HG03565 (cell line): ENCODE results near the gene SMAD3.
A peak's percentile ranks its signal among the peaks of the same experiment; 100 is the strongest.
"Not testable (repeated sequence)": the region's sequence is repeated elsewhere in the genome, so short reads cannot be mapped to it uniquely, and the experiment has no call there.

Experiments used
- ATAC-seq: cut with Tn5 transposase; IDR thresholded peaks from one replicate; pipeline ENCODE4 v1.9.1; 2021; ENCODE audit warnings: mild to moderate bottlenecking, moderate library complexity; ENCODE audit not compliant: unreplicated experiment

SMAD3 gene

DNA sequence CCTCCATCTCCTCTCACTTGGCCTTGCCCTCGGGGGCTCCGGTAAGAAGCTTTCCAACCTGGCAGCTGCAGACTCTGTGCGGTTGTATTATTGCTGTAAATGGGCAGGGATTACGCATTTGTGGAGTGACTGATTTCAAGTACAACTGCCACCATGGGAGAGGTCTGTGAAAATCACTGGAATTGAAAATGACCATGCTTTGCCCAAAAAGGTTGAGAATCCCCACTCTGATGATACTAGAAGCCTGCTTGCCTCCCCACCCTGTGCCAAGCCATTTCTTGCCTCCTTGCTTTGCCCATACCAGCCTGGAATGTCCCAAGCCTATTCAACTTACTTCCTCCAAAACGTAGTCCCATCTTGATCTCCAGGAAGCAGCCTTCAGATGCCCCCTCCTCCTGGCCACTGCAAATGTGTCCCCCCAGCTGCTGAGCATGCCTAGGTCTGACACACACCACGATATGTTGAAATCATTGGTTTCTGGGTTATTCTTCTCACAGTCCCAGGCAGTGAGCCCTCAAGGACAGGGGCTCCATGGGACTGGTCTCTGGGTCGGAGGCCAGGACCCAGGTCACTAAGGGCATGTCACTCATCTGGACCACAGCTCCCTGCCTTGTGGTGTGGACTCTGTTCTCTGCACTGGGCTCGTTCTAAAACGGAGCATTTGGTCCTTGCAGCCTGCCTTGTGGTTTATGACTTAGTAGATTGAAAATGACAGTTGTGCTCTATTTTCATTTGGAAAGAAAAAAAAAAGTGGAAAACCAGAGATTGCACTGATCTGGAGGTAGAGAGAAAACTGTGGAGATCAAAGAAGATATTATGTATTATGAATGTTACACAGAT lies 42.9 kb downstream of the SMAD3 start:
- ATAC-seq: no peak

DNA sequence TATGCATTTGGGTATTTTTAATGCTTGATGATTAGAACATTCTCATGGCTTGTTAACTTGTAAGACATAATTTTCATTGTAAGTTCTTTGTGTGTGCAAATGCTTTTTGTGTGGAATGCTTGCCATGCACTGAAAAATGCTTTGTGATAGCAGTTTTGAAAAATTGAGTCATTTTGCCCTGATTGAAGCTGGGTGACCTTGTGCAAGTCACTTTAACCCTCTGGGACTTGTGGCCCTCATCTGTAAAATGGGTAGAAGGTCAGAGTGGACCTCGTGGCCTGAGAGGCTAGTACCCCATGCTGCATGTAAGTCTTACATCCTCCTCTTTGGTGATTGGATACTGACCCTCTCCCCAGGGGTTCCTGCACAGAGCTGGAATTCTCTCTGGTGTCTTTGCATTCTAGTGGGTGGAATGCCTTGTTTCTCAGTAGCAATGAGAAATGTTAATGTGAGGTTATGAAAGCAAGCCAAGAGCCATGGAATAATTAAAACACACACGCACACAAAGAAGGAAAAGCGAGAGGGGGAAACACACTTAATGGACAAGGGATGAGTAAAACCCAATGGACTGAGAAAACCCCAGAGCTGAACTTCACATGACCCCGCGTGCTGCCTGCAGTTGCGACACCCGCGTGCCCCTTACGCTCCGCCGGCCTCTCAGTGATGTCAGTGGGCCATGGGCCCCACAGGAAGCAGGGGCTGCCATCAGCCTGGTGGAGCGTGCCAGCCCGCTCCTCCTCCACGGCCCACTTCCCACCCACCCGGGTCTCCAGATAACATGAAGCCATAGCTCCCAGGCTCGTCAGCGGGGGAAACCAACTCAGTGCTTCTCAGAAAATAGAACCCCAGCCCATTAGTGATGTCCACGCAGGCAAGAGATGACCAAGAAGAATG lies 44.0 kb downstream of the SMAD3 start:
- ATAC-seq: peak; percentile 40

DNA sequence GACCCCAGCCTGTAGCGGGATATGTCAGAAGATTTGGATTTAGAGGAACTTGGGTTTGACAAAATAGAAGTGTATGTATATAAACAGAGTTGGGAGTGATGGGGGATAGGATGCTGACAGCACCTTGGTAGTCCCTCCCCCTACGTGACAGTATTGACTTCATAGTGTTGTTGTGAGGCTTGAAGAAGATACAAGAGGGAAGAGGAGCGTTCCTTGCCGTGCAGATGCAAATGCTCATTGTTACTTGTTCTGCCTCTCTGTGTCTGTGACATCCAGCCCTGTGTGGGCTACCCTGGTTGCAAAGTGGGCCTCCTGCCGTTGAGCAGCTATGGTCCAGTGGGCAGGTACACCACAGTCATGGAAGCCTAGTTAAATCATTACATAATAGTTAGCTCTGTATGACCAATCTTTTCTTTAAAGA lies 45.0 kb downstream of the SMAD3 start:
- ATAC-seq: peak; percentile 43

DNA sequence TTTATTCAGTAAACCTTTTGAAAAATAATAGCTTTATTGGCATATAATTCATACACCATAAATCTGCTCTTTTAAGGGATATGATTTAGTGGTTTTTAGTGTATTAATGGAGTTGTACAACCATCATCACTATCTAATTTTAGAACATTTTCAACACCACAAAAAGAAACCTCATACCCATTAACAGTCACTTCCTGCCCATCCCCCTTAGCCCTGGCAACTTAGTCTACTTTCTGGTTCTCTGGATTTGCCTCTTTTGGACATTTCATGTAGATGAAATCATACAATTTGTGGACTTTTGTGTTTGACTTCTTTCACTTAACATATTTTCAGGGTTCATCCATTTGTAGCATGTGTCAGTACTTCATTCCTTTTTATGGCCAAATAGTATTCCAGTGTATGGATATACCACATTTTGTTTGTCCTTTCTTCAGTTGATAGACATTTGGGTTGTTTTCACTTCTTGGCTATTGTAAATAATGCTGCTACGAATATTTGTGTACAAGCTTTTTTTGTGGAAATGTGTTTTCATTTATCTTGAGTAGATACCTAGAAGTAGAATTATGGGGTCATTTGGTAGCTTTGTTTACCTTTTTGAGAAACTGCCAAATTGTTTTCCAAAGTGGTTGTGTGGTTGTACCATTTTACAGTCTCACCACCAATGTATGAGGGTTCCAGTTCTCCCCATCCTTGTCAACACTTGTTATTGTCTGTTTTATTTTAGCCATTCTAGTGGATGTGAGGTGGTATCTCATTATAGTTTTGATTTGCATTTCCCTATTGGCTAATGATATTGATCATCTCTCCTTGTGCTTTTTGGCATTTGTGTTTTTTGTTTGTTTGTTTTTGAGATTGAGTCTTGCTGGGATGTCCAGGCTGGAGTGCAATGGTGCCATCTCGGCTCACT lies 45.8 kb downstream of the SMAD3 start:
- no peak for ATAC-seq

DNA sequence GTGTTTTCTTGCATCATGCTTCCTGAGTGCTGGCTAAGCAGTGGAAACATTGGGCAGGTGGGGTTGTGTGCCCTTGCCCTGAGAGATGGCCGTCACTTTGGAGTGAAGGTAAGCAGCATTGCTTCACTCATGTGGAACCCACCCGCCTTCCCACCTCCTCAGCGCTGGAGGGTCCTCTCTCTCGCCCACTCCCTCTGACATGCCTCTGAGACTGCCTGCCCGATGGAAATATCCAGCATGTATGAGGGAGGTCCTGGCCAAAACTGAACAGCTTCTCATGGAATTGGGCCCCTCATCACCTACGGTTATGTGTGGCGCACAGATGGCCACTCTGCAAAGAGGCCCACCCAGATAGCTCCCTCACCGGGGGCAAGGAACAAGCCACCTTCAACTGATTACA lies 48.6 kb downstream of the SMAD3 start:
- ATAC-seq: no peak

DNA sequence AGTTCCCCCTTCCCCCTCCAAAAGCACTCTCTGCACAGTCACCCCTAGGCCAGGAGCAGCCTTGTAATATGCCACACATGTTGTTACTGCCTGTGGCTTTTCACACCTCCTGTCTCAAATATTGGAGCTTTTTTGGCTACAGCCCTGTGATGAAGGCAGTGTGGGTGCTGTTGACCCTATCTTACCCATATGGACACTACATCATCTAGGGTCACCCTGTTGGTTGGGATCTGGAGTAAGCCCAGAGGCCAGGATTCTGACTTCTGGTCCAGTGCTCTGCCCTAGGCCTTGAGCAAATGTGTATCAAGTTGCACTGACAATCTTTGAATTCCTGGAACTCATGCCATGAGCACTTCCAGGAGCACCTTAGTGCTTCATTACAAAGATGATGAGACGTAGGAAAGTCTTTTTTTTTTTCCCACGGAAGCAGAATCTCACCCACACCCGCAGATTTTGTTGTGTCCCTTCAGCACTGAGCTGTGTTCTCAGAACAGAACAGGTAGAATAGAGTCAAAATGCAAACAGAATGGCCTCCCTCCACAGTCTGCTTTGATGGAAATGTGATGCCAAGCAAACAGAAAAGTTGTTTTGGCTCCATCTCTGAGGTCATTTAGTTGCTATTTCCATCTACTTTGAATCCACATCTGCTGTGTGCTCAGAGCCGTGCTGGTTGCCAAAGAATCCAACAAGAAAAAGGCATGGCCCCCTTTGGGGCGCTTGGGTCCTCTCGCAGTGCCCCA lies 49.6 kb downstream of the SMAD3 start:
- ATAC-seq: no peak

DNA sequence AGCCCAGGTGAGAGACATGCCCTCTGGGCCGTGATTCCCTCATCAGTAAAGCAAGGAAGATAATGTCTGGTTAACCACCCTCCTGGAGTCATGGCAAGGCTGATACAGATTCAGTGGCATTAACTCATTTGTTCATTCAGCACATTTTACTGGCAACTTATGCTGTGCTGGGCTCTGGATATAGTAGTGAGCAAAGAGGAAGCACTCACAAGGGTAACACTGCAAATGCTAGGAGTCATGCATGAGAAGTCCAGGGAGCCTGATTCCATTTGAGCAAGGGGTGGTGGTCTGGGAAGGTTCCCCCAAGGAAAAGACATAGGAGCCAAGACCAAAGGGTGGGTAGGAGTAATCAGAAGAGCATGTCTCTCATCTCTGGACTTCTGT lies 50.2 kb downstream of the SMAD3 start:
- ATAC-seq: no peak

DNA sequence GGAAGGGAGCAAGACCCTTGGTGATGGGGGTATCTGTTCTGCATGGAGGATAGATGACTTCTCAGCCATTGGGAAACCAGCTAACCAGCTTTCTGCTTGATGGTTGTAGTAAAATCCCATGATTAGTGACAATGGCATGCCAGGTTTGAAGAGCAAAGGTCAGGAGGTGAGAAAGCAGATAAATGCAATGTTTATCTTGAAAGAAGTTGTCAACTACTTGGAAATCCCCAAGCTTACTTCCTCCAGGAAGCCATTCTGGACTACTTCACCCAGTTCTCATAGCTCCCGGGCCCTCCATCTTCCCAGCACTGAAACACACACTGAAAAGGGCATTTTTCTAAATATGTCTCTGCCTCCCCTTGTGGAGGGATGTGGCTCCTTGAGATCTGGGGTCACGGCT lies 51.3 kb downstream of the SMAD3 start:
- no peak for ATAC-seq

DNA sequence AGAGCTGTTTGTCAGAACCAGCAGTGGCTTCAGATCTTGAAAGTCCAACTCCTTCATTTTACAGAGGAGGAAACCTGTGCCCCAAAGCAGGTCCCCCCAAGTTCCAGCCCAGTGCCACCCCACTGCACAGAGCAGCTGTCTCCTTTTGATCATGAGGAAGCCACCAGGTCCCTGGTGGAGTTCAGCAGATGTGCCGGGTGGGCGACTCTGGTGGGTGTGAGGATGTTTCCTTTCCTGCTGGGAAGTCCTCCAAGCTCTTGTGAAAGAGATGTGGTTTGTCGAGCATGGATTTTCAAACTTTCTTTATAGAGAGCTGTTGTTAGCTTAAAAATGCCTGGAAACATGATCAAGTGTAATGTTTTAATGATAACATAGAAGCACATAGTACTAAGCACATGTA lies 52.0 kb downstream of the SMAD3 start:
- no peak for ATAC-seq

DNA sequence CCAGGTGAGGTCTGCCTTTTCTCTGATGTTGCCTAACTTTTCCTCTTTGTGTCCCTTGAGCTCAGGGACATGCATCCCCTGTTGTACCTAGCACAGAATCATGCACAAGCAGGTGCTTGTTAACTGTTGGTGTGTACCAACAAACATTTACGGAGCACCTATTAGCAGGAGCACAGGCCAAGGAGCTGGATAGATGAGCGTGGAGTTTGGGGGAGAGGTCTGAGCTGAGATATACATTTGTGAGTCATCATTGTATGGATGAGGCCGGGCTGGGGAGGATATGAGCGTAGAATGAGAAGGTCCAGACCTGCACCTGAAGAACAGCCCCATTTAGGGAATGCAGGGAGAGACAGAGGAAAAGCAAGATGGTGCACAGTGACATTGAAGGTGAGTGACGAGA lies 53.4 kb downstream of the SMAD3 start:
- no peak for ATAC-seq

DNA sequence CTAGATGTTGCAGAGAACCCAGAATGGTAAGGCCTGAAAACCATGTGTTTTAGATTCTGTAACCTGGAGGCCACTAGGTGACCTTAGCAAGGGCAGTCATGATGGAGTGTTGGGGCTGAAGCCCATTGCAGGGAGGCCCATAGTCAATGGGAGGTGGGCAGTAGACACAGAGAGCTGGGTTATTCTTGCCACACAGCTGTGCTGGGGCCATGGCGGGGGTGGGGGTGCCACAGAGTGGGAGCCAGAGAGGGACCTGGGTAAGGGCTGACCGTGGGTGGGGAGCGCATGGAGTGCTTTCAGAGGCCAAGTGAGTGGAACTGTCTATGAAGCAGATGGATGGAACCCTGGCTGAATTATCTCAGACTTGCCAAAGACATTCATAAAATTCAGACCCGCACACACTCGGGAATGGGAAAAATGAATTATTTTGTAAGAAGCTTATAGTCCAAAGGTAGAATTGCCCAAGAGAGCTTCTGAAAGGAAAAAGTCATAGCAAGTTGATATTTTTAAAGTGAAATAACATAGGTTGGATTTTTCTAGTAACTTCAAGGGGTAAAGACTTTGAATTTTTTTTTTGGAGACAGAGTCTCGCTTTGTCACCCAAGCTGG lies 53.9 kb downstream of the SMAD3 start:
- ATAC-seq: no peak

DNA sequence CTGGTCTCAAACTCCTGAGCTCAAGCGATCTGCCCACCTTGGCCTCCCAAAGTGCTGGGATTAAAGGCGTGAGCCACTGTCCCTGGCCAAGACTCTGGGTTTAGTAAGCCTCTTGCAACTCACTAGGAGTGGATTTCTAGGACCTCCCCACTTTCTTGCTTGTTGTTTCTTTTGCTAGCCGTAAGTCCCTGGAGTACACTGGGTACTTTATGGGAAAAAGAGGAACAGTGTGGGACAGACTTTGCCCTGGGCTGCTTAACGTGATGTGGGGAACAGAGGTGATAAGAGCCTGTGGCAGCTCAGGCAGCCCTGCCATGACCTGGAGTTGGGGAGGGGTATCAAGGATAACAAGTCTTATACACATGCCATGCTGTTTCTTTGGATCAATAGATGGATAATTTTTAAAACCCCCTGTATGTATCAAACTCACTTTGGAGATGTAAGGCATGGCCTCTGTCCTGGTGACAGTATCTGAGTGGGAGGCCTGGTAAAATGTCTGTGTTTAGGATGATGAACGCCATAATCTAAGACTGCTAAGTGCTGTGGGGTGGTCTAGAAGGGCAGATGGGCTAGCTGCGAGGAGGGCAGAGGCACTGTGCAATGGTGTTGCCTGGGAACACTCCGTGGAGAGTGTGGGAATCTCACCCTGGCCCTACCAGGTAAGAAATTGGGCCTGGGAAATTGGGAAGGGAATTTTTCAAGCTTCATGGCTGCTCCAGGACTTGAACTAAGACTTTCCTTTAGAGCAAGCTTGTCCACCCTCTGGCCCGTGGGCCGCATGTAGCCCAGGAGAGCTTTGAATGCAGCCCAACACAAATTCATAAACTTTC lies 54.8 kb downstream of the SMAD3 start:
- ATAC-seq: no peak

DNA sequence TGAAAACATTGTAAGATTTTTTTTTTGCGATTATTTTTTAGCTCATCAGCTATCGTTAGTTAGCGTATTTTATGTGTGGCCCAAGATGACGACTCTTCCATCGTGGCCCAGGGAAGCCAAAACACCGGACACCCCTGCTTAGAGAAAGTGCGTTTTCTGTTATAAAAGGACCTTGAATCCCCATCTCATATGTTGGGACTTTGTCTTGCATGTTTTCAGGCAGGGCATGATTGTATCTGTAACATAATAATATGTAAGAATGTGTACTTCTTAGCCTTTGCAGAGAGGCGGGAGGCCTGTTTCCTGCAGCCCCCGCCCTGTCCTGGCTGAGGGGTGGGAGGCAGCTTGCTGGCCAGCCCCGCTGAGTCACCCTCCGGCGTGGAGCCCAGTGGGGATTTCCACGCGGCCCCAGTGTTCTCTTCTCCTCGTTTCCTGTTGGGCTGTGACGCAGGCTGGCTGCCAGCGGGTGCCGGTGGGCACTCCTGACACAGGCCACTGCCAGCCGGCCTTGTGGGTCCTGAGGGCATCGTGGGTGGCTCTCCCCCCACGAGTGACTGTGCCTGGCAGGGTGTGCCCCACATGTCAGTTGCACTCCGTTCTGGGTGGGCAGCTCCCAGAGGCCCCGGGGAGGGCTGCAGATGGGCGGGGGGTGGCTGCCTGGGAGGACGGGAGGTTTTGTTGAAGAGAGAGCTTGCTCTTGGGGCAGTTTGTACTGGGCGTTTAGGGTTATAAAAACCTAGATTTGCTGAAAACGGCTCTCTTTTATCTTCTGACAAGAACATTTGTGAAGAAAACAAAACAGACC lies 55.6 kb downstream of the SMAD3 start:
- ATAC-seq: no peak

DNA sequence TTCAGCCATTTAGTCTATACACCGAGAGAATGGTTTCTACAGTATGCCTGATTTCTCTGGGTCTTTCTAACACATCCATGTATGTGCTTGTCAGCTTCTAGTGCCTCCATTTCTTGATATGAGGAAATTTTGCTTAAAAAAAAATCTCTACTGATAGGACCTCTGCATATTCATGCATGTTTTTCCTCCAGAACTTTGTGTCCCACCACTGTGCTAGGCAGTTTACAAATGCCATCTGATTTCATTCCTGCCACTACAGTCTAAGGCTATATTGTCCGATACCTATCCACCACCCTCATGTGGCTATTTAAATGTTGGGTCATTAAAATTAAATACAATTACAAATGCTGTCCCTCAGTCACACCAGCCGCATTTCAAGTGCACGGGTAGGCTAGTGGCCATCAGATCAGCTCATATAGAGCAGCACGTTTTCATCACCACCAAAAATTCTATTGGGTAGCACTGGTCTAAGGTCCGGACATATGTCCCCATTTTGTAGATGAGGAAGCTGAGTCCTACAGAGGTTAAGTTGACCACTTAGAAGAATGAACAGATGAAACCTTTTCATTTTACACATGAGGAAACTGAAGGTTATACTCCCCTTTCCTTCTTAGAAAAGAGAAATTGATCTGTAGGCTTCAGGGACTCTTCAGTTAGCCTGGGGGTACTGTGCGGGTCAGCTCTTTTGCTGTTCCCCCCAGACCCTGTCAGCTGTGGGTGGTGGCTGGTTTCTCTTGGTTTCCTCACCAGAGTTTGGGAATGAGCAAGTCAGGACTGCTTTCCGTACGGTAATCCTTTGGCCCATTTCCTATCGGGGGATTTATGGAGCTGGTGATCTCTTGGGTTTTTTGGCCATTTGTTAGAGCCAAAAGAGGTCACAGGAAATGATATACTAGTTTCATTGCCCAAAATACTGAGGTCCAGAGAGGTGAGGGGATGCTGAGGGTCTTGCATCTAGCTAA lies 56.5 kb downstream of the SMAD3 start:
- no peak for ATAC-seq

DNA sequence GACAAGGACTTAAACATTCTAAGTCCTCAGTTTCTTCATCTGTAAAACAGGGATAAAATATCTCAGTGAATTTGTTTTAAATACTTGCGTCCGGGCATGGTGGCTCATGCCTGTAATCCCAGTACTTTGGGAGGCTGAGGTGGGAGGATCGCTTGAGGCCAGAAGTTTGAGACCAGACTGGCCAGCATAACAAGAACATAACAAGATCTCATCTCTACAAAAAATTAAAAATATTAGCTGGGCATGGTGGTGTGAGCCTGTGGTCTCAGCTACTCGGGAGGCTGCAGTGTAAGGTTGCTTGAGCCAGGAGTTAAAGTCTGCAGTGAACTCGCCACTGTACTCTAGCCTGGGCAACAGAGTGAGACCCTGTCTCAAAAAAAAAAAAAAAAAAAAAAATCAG lies 57.4 kb downstream of the SMAD3 start:
- not testable (repeated sequence) for ATAC-seq

DNA sequence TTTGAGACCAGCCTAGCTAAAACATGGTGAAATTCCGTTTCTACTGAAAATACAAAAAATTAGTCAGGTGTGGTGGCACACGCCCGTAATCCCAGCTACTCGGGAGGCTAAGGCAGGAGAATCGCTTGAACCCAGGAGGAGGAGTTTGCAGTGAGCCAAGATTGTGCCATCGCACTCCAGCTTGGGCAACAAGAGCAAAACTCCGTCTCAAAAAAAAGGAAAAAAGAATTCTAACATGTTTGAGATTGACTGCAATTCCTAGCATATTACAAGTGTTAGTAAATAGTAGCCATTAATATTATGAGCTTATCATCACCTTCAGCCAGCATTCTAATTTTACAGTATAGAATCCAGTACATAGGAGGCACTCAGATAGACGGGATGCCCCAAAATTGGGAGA lies 57.9 kb downstream of the SMAD3 start:
- ATAC-seq: not testable (repeated sequence)

DNA sequence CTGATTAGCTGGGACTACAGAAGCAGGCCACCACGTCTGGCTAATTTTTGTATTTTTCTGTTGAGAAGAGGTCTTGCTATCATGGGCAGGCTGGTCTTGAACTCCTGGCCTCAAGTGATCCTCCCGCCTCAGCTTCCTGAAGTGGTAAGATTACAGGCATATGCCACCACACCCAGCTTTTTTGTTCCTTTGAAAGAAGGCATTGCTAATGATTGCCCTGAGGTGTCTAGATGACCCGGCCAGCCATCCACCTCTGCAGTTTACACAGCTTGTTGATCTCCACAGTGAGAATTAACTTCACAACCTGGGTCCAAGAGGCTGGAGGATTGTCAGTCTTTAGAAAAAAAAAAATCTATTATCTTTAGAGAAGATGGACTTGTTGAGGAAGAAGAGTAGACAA lies 58.7 kb downstream of the SMAD3 start:
- ATAC-seq: no peak
